IPS DF 4.7 (cell line): ENCODE data around the gene DLX1.
"Not testable (repeated sequence)": the region's sequence is repeated elsewhere in the genome, so short reads cannot be mapped to it uniquely, and the experiment has no call there.

Experiments used
- DNase-seq: peaks from one replicate; pipeline ENCODE4 v3.0.0-alpha.2; 2013; ENCODE audit warnings: low spot score; ENCODE audit errors: extremely low read depth

Gene DLX1

DNA sequence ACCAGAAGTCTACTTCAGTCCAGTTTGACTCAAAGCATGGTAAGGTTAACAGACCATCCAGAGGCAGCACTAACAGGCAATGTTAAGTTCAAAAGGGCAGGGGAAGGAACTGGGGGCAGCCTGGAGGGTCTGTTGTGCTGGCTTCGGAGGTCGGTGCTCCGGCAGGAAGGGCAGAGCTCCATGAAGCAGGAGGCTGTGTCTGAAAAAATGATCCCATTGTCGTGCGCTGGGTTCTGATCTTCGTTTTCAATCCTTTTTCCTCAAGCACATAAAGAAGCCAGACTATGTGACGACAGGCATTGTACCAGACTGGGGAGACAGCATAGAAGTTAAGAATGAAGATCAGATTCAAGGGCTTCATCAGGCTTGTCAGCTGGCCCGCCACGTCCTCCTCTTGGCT lies 21.9 kb upstream of the DLX1 start:
- DNase-seq: no peak

DNA sequence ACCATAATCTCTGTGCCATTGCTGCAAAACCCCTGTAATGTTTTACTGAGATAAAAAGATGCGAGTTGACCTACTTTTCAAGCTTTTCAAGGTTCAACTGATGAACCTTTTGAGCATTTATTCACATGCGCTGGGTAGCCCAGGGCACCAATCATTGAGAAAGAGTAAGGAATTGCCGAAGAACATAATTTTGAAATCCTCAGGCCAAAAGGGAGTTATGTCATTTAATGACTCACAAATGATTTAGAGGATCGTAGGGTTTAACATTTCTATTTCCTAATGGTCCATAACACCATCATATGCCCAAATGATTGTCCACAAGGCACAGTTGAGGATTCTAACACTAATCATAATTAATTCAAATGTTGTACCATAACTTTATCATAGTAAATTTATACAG lies 20.2 kb upstream of the DLX1 start:
- DNase-seq: no peak

DNA sequence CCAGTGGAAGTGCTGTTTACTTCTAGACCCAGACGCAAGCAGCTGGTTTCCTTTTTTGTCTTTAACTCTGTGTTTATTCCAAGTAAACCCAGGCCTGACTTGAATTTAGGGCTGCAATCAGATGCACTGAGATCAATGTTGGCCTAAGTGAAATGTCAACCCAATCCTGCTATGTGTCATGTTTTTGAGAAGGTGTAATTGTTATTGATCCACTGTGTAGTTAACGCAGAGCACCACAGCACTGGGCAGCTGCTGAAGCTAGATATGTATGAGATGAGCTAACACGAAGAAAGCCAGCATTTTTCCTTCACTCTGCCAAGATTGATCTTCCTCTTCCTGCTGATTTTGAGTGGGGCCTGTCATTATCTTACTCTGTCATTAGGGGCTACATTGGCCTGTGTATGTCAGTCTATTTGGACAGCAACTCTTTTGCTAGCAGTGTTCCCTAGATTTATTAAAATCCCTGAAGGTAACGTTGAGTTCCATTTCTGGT lies 18.9 kb upstream of the DLX1 start:
- DNase-seq: no peak

DNA sequence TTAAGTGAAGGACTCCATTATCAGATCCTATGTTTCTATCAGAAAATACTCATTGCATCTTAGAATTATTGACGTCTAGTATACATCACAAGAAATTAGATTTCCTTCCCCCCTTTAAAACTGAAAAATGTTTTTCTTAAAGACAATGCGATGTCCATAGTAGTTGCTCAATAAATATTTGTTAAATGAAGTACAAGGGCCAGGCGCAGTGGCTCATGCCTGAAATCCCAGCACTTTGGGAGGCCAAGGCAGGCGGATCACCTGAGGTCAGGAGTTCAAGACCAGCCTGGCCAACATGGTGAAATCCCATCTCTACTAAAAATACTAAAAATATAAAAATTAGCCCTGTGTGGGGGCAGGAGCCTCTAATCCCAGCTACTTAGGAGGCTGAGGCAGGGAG lies 17.4 kb upstream of the DLX1 start:
- not testable (repeated sequence) for DNase-seq

DNA sequence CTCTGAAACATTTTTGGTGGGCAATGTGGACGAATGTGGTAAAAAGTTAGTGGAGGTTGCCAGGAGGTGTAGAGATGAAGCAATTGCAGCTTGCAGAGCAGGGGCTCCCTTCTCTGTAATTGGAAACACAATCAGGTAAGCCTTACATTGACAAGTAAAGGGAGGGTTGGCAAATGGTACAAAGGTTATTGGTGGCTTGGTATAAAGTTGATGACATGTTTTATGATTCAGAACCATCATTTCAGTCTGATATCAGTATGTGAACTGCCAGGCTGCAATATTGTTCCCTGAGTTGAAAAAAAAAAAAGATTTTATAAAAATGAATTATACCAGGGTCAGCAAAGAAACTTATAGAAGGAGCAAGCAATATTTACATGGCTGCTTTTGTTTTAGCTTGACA lies 14.4 kb upstream of the DLX1 start:
- DNase-seq: no peak

DNA sequence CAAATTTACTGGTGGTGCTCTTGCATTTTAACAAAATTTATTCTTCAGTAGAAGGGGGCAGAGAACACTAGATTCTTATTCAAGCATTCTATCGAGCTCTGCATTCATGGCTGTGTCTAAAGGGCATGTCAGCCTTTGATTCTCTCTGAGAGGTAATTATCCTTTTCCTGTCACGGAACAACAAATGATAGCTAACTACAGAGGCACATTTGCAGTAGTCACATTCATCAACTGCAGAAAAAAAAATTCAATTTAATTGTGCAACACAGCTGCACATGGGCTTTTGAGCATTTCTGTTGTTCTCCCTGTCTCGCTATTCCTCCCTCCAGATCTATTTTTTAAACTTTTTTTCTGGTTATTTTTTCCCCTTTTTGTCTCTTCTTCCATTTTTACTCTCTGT lies 13.0 kb upstream of the DLX1 start:
- no peak for DNase-seq

DNA sequence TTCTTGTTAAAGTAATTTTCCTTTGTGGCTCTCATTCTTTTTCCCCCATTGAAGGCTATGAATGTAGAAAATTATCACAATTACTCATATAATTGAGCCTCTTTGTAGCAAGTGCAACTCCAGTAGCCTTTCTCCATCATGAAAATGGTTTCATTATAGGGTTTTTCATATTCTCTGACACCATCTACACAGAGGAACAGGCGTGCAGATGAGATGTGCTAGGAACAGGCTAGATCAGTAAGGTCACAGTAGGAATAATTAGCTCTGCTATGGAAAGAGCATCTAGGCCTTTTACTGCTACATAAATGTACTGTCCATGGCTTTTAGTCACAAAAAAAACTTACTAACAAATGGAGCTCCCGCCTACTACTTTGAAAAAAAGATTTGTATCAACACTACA lies 12.6 kb upstream of the DLX1 start:
- DNase-seq: no peak

DNA sequence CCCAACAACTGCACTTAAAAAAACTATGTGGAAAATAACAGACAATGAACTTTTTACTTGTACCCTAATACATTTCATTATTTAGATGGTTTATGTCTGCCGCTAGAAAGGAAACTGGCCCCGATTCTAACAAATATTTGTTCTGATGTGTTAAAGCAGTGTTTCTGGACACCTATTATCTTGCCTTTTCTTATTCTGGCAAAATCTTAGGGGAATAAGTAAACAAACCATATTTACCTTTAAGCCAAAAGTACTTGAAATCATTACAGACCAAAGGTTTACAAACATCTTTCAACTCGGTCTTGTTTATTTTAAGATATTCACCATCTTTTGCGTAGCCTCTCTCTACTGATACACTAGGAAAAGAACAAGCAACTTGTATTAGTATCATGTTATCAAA lies 11.8 kb upstream of the DLX1 start:
- no peak for DNase-seq

DNA sequence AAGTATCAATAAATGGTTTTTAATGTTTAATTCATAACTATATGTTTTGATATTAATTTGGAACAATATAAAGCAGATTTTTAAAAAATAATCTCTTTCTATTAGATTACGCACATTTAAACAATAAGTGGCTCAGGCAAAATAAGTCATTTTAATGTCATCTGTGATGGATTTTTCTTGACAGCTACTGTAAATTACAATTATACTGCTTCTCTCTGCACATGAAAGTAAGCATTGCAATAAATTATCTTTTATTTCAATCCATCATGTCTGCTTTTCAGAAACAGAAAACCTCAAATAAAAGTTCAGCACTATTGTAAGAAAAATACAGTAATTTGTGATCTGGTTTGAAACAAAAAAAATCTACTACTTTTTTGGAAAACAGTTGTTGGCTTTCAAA lies 11.1 kb upstream of the DLX1 start:
- DNase-seq: no peak

DNA sequence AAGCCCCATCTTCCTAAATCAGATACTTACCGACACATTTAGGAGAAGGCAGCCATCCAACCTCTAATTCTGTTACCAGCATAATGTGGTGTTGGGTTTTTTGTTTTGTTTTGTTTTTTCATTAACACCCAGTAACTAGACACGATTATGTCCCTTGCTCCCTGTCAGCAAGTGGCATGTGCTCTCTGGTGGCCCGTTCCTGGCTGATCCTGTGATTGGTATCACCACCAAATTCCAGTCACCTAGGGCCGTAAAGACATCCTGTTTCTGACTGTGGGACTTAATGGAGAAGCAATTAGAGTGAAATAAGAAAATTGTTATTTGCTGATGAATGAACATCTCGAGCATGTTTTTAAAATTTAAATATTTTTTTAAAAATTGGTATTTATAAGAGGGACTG lies 5.9 kb upstream of the DLX1 start:
- DNase-seq: no peak

DNA sequence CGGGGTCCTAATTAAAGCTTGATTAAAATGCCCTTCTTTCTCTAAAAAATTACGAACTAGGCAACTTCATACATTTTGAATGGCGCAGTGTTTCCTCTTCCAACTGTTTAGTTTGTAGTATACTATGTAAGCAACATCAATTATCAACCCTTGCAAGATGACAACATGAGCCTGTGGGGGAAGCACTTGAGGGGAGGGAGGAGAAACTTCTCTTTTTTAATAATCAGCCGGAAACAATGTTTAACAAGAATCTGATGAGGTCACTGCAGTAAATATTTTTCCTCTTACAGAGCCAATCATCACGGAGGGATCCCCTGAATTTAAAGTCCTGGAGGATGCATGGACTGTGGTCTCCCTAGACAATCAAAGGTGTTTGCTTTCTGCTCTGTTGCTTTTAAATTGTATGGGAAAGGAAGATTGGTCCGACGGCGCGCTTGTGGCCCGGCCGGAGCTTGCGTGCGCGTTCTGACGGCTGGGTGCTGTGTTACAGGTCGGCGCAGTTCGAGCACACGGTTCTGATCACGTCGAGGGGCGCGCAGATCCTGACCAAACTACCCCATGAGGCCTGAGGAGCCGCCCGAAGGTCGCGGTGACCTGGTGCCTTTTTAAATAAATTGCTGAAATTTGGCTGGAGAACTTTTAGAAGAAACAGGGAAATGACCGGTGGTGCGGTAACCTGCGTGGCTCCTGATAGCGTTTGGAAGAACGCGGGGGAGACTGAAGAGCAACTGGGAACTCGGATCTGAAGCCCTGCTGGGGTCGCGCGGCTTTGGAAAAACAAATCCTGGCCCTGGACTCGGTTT lies 5.3 kb upstream of the DLX1 start:
- no peak for DNase-seq

DNA sequence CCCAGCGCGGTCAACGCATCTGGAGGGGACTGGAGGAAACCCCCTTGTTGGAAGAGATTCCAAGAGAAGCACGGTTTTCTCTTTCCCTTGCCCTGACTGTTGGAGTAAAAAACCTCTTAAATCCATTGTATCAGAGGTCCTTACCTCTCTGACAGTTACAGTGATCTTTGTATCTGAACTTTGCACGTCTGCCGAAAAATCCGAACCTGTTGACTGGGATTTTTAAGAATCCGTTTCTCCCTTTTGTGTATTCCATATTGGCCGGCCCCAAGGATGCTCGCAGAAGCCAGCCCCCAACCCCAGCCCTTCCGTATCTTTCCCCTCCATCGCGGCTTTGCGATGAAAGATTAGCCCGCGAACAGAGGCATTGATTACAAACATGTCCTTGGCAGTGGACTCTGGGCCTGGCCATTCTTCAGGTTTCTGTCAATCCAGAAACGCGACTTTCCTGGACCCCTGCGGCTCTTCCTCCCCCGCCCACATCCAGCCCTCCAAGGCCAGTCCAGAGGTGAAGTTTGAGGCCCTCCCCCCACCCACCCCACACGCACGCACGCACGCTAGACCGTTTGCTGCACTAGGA lies 4.6 kb upstream of the DLX1 start:
- no peak for DNase-seq

DNA sequence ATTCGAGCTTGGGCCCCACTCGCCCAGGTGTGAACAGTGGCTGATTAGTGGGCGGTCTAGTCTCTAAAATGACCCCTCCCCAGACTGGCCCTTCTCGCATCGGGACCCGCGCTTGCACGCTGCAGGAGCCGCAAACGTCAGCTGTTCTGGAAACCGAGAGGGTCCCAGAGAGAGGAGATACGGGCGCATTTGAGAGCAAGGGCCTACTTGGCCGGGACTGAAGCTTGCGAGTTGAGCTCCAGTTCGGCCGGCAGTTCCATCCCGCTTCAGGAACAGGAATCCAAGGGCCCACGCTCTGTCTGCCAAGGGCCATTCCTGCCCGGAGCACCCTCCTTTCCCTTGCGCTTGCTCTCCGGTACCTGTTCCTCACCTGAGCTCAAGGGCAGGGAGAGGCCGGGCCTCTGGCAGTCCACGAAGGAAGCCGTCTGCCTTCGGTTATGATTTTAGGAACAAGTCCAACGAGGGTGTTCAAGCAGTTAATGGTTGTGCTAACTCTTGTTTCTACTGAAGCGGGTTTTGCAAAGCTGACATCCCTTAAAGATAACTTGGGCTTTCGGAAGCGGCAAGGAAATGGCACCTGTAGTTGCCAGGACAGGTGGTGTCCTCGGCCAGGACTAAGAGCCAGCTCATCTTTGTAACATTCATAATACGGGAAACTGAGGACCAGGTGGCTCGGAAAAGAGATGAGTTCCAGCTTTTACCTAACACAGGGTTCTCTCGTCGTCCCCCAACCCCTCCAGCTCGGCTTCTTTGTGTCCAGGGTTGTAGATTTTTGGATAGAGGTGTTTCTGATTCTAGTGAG lies 3.9 kb upstream of the DLX1 start:
- DNase-seq: no peak

DNA sequence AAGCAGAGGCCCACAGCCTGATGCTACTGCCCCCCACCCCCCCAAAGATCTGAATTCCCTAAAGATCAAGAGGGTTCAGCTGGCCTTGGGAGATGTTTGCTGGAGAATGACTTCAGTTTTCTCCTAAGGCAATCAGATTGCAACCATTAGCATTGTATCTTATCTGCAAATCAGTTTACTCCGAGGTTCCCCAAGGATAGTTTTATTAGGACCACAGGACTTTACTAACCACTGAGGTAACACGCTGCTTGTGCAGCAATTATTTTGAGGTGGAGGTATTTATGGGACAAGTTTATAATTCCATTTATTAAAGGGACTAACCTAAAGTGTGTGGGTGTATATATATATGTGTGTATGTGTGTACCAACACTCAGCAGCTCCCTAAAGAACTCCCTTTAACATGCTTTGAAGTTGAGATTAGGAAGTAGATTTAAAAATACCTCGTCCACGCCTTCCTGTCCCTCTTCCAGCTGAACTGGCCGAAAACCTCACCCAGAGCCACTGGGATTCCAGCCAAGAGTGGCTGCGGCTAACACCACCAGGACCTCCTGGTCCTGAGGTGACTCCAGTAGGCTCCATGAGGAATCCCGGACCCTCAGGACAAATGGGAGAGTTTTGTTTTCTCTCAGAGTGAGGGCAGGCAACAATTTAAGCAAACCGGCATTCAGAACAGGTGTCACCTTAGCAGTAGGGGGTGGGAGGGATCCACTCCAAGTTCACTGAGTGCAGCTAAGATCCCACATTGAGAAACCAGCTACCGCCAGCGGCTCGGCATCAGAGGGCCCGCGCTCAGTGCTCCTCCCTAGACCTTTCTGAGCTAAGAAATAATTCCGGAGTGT lies 3.0 kb upstream of the DLX1 start:
- DNase-seq: no peak

DNA sequence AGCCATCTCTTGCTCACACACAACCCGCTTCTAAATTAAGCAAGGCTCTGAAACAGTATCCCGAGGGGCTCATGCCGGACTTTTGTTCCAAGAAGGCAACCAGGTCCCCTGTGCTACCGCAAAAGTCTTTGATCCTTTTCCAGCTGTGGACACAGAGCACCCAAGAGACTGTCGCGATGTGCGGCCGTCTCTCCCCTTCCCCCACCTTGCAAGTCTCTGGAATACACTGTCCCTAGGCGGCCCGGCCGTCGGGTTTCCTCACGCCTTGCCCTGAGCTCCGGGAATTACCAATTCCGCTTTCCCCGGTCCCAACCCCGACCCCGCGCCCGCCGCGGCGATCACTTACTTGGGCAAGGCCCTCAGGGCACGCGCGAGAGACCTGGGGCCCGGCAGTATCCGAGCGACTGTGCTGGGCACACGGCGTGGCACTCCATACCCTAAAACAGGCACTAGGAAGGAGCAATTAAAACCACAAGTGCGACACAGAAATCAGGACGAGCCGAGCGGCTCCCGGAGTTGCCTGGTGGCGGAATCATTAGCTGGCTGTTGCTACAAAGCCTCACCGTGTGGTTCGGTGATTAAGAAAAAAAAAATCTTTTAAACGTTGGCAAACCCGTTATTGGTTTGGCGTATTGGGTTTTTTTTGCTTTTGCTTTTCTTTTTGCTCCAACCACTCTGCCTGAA lies 2.2 kb upstream of the DLX1 start:
- no peak for DNase-seq

DNA sequence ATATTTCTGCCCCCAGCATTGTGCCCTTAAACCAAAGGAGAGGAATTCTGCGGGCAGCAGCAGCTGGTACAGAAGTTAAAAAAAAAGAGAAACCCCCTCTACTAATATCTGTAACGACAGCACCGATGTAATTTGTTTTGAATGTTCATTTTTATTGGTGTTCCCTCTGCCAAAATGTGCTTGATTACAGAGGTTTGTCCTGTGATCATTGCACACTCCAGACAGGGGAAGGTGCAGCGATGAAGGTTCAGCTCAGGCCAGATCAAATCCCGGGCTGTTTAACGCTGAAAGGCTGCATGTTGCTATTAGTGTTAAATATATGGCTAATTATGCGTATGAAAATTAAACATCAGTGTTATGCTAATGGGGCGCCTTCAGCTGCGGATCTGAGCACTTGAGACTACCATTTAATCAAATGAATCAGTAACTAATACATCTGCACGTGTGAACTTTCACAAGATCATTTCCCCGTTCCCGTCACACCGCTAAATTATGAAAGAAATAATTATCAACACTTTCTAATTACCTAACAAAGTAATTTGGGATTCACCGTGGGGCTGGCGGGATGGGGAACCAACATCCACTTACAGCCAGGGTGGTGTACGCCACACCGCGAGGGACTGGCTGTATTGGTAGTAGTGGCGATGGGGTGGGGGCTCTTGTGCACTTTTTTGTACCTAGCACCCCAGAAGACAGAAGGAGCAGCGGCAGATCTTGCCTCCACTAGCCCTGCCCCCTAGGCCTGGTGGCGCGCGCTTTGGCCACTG lies 1.5 kb upstream of the DLX1 start:
- no peak for DNase-seq

DNA sequence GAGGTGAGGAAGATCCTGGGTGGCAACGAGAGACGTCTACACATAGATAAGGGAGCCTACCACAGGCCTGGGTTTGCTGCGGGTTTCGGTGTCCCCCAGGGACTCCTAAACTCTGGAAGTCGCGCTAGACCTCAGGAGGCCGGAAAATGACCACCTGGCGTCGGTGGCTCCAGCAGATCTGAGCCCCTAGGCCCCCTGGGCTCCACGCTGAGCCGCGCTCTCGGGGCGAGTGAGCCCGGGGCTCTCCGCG lies 987 bp upstream of the DLX1 start:
- no peak for DNase-seq

DNA sequence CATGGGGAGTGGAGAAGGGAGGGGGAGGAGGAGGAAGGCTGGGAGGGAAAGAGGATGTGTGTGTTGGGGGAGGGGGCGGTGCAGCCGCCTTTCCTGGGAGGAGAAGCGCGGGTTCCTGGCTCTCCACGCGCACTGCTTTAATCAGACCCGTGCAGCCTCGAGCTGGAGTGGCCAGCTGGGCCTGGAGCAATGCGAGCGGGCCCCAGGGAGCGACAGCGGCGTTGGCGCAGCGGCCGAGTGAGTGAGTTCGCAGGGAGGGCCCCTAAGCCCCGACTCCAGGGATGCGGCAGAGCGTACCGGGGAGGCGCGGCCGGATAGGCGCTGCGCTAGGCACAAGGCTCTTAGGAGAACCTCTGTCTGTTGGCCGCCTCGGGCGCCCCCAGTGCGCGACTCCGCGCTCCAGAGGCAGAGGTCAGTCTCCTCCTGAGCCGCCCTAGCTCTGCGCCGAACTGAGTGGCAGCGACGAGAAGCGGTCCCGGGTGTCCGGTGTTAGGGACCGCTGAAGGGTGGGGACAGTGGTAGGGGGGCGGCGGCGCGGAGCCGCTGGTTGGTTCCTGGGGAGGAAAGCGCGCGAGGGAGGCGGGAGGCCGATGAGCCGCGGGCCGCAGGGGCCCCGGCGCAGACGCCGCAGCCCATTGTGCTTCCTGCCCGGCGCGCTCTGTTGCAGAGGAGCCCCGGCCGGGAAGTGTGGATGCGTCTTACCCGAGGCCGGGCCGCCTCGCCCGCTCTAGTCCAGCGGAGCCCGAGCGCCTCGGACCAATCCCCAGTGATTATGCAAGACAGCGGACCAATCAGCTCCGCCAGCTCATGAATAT lies 455 bp upstream of the DLX1 start:
- DNase-seq: no peak
